Glomerular visceral epithelial cell (primary cell): ENCODE results near the gene EXD3.

Source experiments
- DNase-seq: peaks from one replicate; pipeline ENCODE4 v3.0.0-alpha.2; 2016; ENCODE audit errors: extremely low spot score

The EXD3 gene

GRCh38 chr9:137432687-137433348, 9.9 kb upstream of the EXD3 start:
- no peak for DNase-seq

DNA sequence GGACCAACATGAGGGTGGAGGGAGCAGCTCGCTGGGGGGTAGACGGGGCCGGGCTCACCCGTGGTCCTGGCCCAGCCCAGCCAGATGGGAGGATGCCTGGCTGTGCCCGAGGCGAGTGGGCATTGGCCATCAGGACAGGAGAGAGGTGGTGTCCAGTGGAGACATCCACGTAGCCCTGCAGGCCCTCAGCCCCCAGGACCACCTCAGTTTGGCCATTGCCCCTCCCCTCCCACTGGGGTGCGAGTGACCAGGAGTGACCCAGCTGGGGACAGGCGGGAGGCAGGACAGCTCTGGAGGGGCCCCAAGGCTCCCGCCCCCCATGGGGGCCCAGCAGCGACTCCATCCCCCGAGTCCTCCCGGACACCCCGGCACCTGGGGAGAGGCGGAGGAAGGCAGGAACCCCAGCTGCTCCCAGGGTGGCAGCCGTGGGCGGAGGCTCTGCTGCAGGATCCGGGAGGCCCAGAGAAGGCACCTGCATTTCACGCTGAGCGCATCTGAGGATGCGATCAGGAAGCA, 8.5 kb upstream of the EXD3 start:
- no peak for DNase-seq

DNA sequence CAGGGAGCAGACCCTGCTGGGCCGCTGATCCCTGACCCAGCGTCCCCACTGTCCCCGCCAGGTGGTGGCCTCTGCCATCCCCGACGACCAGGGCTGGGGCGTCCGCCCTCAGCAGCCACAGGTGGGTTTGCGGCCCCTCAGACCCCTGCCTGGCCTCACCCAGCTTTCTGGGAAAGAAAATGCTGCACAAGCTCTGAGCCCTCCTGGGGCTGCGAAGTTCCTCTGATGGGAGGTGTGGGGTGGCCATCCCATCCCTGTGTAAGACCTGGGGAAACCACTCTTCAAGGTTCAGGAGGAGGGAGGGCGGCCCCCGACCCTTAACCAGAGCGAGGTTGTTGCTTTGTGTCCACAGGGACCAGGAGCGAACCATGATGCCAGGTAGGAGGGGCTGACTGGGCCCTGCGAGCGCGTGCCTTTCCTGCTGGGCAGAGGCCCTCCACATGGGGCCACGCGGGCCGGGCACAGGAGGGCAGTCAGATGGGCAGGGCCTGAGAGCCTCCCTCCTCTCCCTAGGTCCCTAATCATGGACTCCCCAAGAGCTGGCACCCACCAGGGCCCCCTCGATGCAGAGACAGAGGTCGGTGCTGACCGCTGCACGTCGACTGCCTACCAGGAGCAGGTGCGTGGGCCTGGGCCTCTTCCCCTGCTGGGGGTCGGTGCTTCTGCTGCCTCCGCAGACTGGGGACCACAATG, 7.9 kb upstream of the EXD3 start:
- no peak for DNase-seq

- DNase-seq: no peak
These were observed 7.2 kb upstream of the EXD3 start for GRCh38 chr9:137429974-137430722.

- DNase-seq: no peak
These were observed 6.6 kb upstream of the EXD3 start for GRCh38 chr9:137429546-137429890.

GRCh38 chr9:137428841-137429545, 6.0 kb upstream of the EXD3 start:
- DNase-seq: no peak

DNA sequence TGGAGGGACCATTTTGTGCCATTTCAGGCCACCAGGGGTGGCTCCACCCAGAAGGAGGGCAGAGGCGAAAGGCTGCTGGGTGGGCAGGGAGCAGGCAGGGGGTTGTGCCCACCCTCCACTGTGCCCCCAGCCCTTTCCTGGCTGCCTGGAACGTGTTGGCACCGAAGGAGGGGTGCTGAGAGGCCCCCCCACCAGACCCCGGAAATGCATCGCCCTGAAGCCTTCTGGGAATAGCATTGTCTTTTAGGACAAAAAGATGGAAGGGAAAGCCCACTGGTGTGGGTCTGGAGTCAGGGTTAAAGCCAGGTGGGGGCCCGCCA, 5.3 kb upstream of the EXD3 start:
- no peak for DNase-seq

DNA sequence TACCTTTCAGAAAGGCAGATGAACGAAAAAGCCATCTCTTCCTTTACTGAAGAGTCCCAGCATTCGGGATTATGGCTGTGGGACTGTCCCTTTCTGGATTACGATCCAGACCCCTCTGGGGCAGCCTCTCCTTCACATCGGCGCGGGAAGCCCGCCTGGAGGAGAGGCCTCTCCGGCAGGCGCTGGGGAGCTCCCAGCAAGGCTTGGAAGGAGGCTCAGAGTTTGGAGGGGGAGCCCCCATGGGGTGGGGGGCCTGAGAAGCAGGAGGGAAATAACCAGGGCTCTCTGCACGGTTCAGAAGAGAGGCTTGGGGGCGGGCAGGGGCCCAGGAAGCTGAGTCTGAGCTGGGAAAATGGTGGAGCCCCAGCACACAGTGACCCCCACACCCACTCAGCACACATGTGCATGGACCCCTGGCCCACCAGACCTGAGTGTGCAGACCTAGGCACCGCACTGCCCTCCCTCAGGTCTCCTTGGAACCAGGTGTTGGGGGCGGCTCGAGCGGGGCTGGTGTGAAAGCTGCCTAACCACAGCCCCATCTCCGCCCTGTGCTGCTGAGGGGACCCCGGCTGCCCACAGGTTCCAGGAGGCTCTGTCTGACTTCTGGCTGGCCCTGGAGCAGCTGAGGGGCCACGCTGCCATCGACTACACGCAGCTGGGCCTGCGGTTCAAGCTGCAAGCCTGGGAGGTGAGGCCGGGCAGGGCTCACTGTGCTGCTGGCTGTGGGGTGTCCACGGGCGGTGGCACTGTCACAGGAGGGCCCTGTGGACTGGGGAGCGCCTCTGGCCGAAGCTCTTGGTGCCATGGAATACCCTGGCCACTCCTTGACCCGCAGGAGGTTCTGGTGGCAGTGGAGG, 4.7 kb upstream of the EXD3 start:
- DNase-seq: no peak

- DNase-seq: no peak
These were observed 3.2 kb upstream of the EXD3 start for GRCh38 chr9:137426018-137426681.

GRCh38 chr9:137423514-137424291, 741 bp upstream of the EXD3 start:
- DNase-seq: peak; percentile 57

DNA sequence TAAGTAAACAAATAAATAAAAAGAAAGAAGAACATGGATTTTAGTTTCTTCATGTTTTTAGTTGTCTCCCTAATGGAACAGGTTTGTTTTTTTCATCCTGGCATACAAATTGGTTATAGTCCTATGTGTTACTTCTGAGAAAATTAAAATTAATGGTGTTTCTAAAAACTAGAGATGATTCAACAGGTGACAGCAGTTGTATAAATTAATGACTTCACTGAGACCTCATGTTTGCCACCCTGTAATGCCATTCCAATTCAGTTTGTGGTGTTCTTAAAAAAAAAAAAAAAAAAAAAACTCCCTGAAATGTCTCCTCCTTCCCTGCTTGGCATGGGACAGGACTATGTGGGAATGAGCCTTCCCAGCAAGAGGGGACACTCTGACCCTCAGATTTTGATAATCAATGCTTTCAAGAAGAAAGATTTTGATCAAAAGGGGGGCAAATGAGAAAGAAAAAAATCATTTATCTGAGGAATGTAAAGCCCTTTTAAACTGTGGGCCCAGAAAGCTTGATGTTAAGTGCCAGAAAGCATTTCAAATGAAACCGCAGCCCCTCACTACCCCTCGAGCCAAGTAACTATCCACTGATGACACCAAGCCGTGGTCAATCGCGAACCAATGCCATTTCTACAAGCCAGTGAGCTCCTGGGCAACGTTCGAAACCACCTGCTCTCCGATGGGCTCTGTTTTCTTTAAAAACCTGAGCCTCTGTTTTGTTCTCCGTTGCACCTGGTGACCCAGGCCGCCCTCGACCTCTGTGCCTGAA, 941 bp downstream of the EXD3 start:
- no peak for DNase-seq

DNA sequence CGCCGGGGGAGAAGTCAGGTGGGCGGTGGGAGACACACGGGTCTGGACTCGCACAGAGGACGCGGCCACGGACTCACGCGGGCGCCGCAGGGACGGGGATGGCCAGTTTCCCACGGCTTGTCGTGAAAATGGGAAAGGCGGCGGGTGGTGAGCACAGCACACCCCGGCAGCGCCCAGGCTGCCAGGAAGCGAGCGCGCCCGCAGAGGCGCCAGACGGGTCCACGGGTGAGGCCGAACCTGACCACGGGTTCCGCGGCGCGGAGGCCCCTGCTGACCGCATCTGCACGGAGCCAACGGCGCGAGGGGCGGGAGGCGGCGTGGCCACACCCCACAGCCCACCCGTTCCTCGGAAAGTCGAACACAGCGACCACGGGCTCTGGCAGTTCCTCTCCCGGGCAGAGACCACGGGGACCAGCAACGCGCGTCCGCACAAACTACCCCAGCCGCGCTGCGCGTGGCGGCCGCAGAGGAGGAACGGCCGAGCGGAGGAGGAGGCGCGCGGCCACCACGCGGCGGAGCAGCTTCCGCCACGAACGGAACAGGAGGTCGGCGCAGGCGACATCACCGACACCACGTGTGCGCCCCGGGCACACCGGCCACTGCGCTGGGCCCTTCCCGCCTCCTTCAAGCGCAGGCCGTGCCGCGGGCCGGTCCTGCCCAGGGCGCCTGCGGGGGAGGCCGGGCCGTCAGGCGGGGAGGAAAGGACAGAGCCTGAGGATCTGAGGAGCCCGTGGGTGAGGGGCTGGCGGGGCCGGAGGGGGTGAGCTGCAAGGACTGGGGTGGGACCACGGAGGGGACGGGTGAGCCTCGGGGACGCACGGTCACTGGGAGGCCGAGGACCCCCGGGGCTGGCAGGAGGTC, 5.6 kb downstream of the EXD3 start:
- DNase-seq: no peak

- no peak for DNase-seq
These were observed 6.3 kb downstream of the EXD3 start for GRCh38 chr9:137416563-137417151.

DNA sequence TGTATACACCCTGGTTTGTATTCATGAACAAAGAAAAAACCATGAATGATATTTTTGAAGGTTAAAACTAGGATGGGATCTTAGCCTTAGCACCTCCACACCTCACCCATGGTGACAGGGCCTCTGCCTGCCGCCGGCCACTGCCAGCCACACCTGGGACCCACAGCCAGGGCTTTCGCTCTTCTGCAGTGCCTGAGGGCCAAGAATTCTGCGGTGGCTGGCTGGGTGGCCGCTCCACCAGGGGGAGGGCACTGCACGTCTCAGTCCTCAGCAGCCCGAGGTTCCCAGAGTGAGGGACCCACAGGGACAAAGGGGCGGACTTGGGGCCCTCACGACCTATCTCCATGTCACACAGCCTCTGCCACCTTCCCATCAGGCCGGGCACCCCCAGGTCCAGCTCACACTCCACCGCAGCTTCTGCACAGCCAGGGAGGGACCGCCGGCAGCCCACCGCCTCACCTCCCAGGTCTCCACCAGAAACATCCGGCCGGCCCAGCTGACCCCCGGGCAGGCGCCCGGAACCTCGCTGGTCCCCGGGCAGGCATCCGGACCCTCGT, 6.9 kb downstream of the EXD3 start:
- DNase-seq: no peak

- no peak for DNase-seq
These were observed 7.5 kb downstream of the EXD3 start for GRCh38 chr9:137415451-137415850.

DNA sequence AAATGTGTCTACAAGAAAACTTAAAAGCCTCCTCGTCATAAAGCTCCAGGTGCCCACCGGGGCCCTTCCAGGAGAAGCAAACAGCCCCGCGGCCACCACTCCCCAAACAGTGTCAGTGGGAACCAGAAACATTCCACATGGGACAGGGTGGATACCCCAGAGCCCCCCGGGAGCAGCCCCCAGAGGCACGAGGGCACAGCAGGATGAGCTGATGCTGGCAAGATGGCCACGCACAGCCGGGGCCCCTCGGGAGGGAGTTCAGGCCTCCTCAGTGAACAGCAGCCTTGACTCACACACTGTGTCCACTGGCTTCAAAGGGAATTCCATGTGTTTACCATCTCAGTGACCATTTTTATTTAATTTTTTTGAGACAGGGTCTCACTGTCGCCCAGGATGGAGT, 10.5 kb downstream of the EXD3 start:
- peak; percentile 34 for DNase-seq

GRCh38 chr9:137411645-137412380, 11.1 kb downstream of the EXD3 start:
- DNase-seq: peak; percentile 97
